SK-N-SH (cell line): ENCODE data around the gene TRPV6. TPM values are rescaled to one million over a fixed set of nuclear protein-coding genes. Genes with fewer than 3 reads are reported as not detected.

Experiments
- CTCF ChIA-PET: fragments of 300-600, 350-600 bp; formaldehyde crosslinking; extraction: SDS; loops from one replicate; lab custom pipeline; 2021; lab: Yijun Ruan, JAX
- POLR2A ChIA-PET: fragments of 350-600 bp; sonication (Branson Sonifier 250); formaldehyde crosslinking; extraction: SDS; loops from one replicate; lab custom pipeline; 2020; ENCODE audit warnings: antibody characterized with exemption, inconsistent platforms; lab: Yijun Ruan, JAX
- DNase-seq: peaks from one replicate; pipeline ENCODE4 v3.0.0; 2012
- H2AFZ ChIP-seq: fragments of 200-600 bp; sonication (generic); 2 replicates; pipeline ENCODE4 v1.8.1; 2016; ENCODE audit warnings: antibody characterized with exemption, mild to moderate bottlenecking, low read depth
- H3F3A ChIP-seq: fragments of 200-600 bp; sonication (generic); replicated peaks from 2 replicates; pipeline ENCODE3; 2016; ENCODE audit warnings: antibody characterized with exemption, mild to moderate bottlenecking; ENCODE audit not compliant: insufficient read depth
- H3K27ac ChIP-seq, 2 experiments: fragments of 200-500 bp in 1 of 2; fragments of 200-600 bp in 1 of 2; sonication (Bioruptor generic) in 1 of 2; sonication (generic), shearing (Covaris generic) in 1 of 2; 2 replicates each; pipeline versions ENCODE4 v1.5.1 to v1.6.1; 2014 to 2016; ENCODE audit warnings: low read depth in 2 of 2, inconsistent platforms in 1 of 2, low read length in 1 of 2, mild to moderate bottlenecking in 1 of 2, mixed read lengths in 1 of 2
- H3K27me3 ChIP-seq: fragments of 200-600 bp; sonication (generic), shearing (Covaris generic); 2 replicates; pipeline ENCODE4 v1.6.1; 2016; ENCODE audit warnings: mixed run types; ENCODE audit not compliant: insufficient read depth
- H3K36me3 ChIP-seq, 2 experiments: fragments of 200-500 bp in 1 of 2; fragments of 200-600 bp in 1 of 2; sonication (Bioruptor generic) in 1 of 2; sonication (generic) in 1 of 2; replicated peaks in 1 of 2; 2 replicates each; pipeline versions ENCODE3 to v1.5.1; 2014 to 2016; ENCODE audit warnings: low read length in 1 of 2, mild to moderate bottlenecking in 1 of 2; ENCODE audit not compliant: insufficient read depth in 2 of 2, control insufficient read depth in 1 of 2
- H3K4me1 ChIP-seq, 2 experiments: fragments of 200-500 bp in 1 of 2; fragments of 200-600 bp in 1 of 2; sonication (Bioruptor generic) in 1 of 2; sonication (generic), shearing (Covaris generic) in 1 of 2; 2 replicates each; pipeline versions ENCODE4 v1.5.1 to v1.6.1; 2014 to 2016; ENCODE audit warnings: low read depth in 1 of 2, low read length in 1 of 2, mixed run types in 1 of 2; ENCODE audit not compliant: insufficient read depth in 2 of 2, control insufficient read depth in 1 of 2
- H3K4me2 ChIP-seq: fragments of 200-600 bp; sonication (generic), shearing (Covaris generic); 2 replicates; pipeline ENCODE4 v1.6.1; 2017; ENCODE audit warnings: mixed run types
- H3K4me3 ChIP-seq, 2 experiments: fragments of 200-500 bp in 1 of 2; fragments of 200-600 bp in 1 of 2; sonication (Bioruptor generic) in 1 of 2; sonication (generic), shearing (Covaris generic) in 1 of 2; 2 replicates each; pipeline versions ENCODE4 v1.5.1 to v1.8.1; 2014 to 2016; ENCODE audit warnings: low read depth in 2 of 2, inconsistent platforms in 1 of 2, low read length in 1 of 2, mild to moderate bottlenecking in 1 of 2, mixed read lengths in 1 of 2, moderate library complexity in 1 of 2
- H3K79me2 ChIP-seq: fragments of 200-600 bp; sonication (generic); 2 replicates; pipeline ENCODE4 v1.8.1; 2017; ENCODE audit warnings: mild to moderate bottlenecking; ENCODE audit not compliant: insufficient read depth
- H3K9ac ChIP-seq: fragments of 200-600 bp; sonication (generic); 2 replicates; pipeline ENCODE4 v1.6.1; 2017; ENCODE audit warnings: mixed run types
- H3K9me2 ChIP-seq: fragments of 200-600 bp; sonication (generic); 2 replicates; pipeline ENCODE4 v1.6.1; 2017; ENCODE audit warnings: mixed run types
- H3K9me3 ChIP-seq: fragments of 200-600 bp; sonication (generic); 2 replicates; pipeline ENCODE4 v1.6.1; 2017; ENCODE audit warnings: mixed run types, mild to moderate bottlenecking, moderate library complexity
- H4K20me1 ChIP-seq: fragments of 200-600 bp; sonication (generic); 2 replicates; pipeline ENCODE4 v1.6.1; 2017; ENCODE audit warnings: mild to moderate bottlenecking, mixed run types; ENCODE audit not compliant: insufficient read depth
- CHD2 ChIP-seq: fragments of 150-350 bp; IDR thresholded peaks from 2 replicates; pipeline ENCODE4 v1.6.1; 2018; ENCODE audit warnings: low read length; ENCODE audit not compliant: partially characterized antibody
- EP300 ChIP-seq, 2 experiments: IDR thresholded peaks; 2 replicates each; pipeline versions ENCODE4 v1.4.0 to v1.6.1; 2012; ENCODE audit warnings: borderline replicate concordance in 1 of 2, low read depth in 1 of 2, low read length in 1 of 2
- EZH2phosphoT487 ChIP-seq: fragments of 200-600 bp; sonication (generic); IDR thresholded peaks from 2 replicates; pipeline ENCODE4 v1.6.1; 2017; ENCODE audit warnings: low read depth, mixed run types, mild to moderate bottlenecking, antibody characterized with exemption, moderate library complexity, borderline replicate concordance
- FOXJ3 ChIP-seq: sonication (generic); formaldehyde crosslinking; IDR thresholded peaks from 2 replicates; pipeline ENCODE4 v1.5.1; 2020; ENCODE audit warnings: mild to moderate bottlenecking, missing genetic modification reagents
- GABPA ChIP-seq: IDR thresholded peaks from 2 replicates; pipeline ENCODE4 v1.4.0; 2012; ENCODE audit warnings: low read depth, mild to moderate bottlenecking
- GATA2 ChIP-seq: sonication (generic); formaldehyde crosslinking; IDR thresholded peaks from 2 replicates; pipeline ENCODE4 v1.5.0; 2020; ENCODE audit warnings: mild to moderate bottlenecking, missing genetic modification reagents
- MEF2A ChIP-seq: IDR thresholded peaks from 2 replicates; pipeline ENCODE4 v1.4.0; 2012; ENCODE audit warnings: low read depth, borderline replicate concordance
- NRF1 ChIP-seq: IDR thresholded peaks from 2 replicates; pipeline ENCODE4 v1.6.1; 2012; ENCODE audit warnings: low read depth, mild to moderate bottlenecking, low read length
- RAD21 ChIP-seq: IDR thresholded peaks from 2 replicates; pipeline ENCODE4 v1.6.1; 2012; ENCODE audit warnings: mild to moderate bottlenecking, low read length
- RFX5 ChIP-seq: IDR thresholded peaks from 2 replicates; pipeline ENCODE4 v1.6.1; 2012; ENCODE audit warnings: mild to moderate bottlenecking, improper control_type of control experiment, low read length
- RXRA ChIP-seq: IDR thresholded peaks from 2 replicates; pipeline ENCODE4 v1.4.0; 2012; ENCODE audit warnings: low read depth, mild to moderate bottlenecking, borderline replicate concordance
- TAF1 ChIP-seq: IDR thresholded peaks from 2 replicates; pipeline ENCODE4 v1.6.1; 2012; ENCODE audit warnings: low read depth, mild to moderate bottlenecking, low read length, moderate library complexity, borderline replicate concordance
- TCF12 ChIP-seq: IDR thresholded peaks from 2 replicates; pipeline ENCODE4 v1.4.0; 2012
- TEAD4 ChIP-seq: IDR thresholded peaks from 2 replicates; pipeline ENCODE4 v1.4.0; 2012; ENCODE audit warnings: mild to moderate bottlenecking, borderline replicate concordance; ENCODE audit not compliant: insufficient read depth
- YY1 ChIP-seq: IDR thresholded peaks from 2 replicates; pipeline ENCODE4 v1.4.0; 2012; ENCODE audit warnings: low read depth, mild to moderate bottlenecking
- WGBS: methylation state at CpG from one replicate; pipeline ENCODE4 v1.1.6; 2017; ENCODE audit warnings: low lambda C conversion rate; 5-methylcytosine and 5-hydroxymethylcytosine counted together
- polyA plus RNA-seq, 3 experiments: library from polyadenylated mRNA; depleted of rRNA; stranded (reverse); fragments of >200 nt; gene quantifications; 2 replicates each; pipeline ENCODE4 v1.2.3, GENCODE V29; 2012
- TF ChIP-seq, protein P1 (sequence below): fragments of 150-350 bp; IDR thresholded peaks from 2 replicates; pipeline ENCODE4 v1.6.1; 2017; ENCODE audit warnings: antibody characterized with exemption, low read length, low read depth, borderline replicate concordance
- TF ChIP-seq, protein P2 (sequence below): fragments of 200-600 bp; sonication (generic); IDR thresholded peaks from 2 replicates; pipeline ENCODE4 v1.6.1; 2017; ENCODE audit warnings: antibody characterized with exemption, mild to moderate bottlenecking, moderate library complexity
- TF ChIP-seq, protein P3 (sequence below): IDR thresholded peaks from 2 replicates; pipeline ENCODE4 v1.4.0; 2012; ENCODE audit warnings: low read depth, borderline replicate concordance
- TF ChIP-seq, protein P4 (sequence below): IDR thresholded peaks from 2 replicates; pipeline ENCODE4 v1.4.0; 2012; ENCODE audit warnings: low read depth

The TRPV6 gene
- polyA plus RNA-seq, 1 of the 3 experiments (the other 2 are of a cell fraction) = not detected

DNA sequence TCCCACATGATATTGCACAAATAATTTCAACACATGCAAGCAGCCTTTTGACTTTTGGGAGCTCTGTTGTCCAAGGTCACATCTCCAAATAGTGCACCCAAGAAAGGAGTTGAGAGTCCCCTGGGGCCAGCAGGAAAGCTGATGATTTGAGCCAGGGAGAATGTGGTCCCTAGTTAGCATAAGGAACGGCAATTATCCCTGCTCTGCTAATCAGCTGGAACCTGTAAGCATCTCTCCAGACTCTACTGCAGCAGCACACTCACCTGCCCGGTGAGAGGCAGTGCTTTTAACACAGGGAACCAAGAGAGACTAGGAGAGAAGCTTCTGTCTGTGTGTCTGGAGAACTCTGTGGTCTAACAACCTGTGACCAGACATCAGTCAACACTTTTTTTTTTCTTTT lies 31.0 kb upstream of the TRPV6 start:
- H3F3A ChIP-seq = no peaks in the 10 kb centered on the region
- H3K27ac ChIP-seq = no peak overlapping the region
- ChIA-PET CTCF (interaction anchor here (0.6 to 2.0 kb wide), 4 partner anchors 10 to 323 kb away, joined by 3 to 6 read pairs (median 4); no protein-coding TSS in a partner anchor), POLR2A (no interaction called here)
- H3K27me3 ChIP-seq = peaks cover 12% of the 10 kb centered on the region; the same call in 1 of the 2 replicates
- H3K4me1 ChIP-seq = no peaks in the 10 kb centered on the region
- DNase-seq = no peak
- H3K79me2 ChIP-seq = no peaks in the 10 kb centered on the region
- 8% methylated on average over 2 of the region's 2 CpGs for WGBS
- no peaks in the 10 kb centered on the region for H3K9me2 ChIP-seq
- no peaks in the 10 kb centered on the region for H4K20me1 ChIP-seq
- H3K9me3 ChIP-seq = no peaks in the 10 kb centered on the region
- no peak overlapping the region for H2AFZ ChIP-seq
- H3K4me2 ChIP-seq = no peak overlapping the region
- H3K4me3 ChIP-seq = no peak overlapping the region
- TF ChIP-seq MEF2A (no peak), TAF1 (no peak), RXRA (no peak), EZH2phosphoT487 (no peak), RAD21 (no peak), EP300 (IDR thresholded peaks at IDR 0.05; ENCODE audit: borderline replicate concordance in 1 of 2, low read depth in 1 of 2, low read length in 1 of 2) (no peak), NRF1 (no peak), TEAD4 (no peak), FOXJ3 (CRISPR knock-in tag) (no peak), GABPA (no peak), RFX5 (no peak), CHD2 (no peak), GATA2 (CRISPR knock-in tag) (no peak), YY1 (no peak), TCF12 (no peak)
- TF ChIP-seq, protein P1, sequence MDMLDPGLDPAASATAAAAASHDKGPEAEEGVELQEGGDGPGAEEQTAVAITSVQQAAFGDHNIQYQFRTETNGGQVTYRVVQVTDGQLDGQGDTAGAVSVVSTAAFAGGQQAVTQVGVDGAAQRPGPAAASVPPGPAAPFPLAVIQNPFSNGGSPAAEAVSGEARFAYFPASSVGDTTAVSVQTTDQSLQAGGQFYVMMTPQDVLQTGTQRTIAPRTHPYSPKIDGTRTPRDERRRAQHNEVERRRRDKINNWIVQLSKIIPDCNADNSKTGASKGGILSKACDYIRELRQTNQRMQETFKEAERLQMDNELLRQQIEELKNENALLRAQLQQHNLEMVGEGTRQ = no peak
- TF ChIP-seq, protein P2, sequence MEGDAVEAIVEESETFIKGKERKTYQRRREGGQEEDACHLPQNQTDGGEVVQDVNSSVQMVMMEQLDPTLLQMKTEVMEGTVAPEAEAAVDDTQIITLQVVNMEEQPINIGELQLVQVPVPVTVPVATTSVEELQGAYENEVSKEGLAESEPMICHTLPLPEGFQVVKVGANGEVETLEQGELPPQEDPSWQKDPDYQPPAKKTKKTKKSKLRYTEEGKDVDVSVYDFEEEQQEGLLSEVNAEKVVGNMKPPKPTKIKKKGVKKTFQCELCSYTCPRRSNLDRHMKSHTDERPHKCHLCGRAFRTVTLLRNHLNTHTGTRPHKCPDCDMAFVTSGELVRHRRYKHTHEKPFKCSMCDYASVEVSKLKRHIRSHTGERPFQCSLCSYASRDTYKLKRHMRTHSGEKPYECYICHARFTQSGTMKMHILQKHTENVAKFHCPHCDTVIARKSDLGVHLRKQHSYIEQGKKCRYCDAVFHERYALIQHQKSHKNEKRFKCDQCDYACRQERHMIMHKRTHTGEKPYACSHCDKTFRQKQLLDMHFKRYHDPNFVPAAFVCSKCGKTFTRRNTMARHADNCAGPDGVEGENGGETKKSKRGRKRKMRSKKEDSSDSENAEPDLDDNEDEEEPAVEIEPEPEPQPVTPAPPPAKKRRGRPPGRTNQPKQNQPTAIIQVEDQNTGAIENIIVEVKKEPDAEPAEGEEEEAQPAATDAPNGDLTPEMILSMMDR = no peak
- TF ChIP-seq, protein P3, sequence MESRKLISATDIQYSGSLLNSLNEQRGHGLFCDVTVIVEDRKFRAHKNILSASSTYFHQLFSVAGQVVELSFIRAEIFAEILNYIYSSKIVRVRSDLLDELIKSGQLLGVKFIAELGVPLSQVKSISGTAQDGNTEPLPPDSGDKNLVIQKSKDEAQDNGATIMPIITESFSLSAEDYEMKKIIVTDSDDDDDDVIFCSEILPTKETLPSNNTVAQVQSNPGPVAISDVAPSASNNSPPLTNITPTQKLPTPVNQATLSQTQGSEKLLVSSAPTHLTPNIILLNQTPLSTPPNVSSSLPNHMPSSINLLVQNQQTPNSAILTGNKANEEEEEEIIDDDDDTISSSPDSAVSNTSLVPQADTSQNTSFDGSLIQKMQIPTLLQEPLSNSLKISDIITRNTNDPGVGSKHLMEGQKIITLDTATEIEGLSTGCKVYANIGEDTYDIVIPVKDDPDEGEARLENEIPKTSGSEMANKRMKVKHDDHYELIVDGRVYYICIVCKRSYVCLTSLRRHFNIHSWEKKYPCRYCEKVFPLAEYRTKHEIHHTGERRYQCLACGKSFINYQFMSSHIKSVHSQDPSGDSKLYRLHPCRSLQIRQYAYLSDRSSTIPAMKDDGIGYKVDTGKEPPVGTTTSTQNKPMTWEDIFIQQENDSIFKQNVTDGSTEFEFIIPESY = no peak
- TF ChIP-seq, protein P4, sequence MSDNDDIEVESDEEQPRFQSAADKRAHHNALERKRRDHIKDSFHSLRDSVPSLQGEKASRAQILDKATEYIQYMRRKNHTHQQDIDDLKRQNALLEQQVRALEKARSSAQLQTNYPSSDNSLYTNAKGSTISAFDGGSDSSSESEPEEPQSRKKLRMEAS = no peak
- H3K36me3 ChIP-seq = no peaks in the 10 kb centered on the region
- no peak overlapping the region for H3K9ac ChIP-seq
